ENCODE results near the gene FOSL1.

The FOSL1 gene

DNA sequence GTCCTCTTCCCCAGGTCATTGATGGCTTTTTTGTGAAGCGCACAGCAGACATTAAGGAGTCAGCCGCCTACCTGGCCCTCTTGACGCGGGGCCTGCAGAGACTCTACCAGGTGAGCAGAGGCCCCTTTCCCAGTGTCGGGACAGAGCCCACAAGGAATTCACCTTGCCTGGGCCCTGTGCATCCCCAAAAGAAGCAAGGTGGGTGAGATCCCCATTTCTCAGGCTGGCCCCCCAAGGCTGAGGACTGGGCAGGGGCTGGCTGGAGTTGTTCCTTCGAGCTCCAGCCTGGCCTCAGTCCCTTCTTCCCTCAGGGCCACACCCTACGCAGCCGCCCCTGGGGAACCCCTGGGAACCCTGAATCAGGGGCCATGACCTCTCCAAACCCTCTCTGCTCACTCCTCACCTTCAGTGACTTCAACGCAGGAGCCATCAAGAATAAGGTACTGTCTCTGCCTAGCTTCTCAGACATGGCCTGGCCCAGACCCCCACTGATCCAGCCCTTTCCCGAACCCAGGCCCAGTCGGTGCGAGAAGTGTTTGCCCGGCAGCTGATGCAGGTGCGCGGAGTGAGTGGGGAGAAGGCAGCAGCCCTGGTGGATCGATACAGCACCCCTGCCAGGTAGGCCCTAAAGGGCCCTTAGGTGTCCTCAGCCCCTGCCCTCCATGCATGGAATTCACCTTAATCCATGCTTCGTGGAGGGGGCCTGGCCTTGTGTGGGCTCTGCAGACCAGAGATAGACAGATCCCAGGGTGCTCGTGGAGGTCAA is 35.3 kb downstream of the FOSL1 start:
- DNase-seq (ENCODE audit: low read depth in 2 of 3, low spot score in 2 of 3) = no peak

DNA sequence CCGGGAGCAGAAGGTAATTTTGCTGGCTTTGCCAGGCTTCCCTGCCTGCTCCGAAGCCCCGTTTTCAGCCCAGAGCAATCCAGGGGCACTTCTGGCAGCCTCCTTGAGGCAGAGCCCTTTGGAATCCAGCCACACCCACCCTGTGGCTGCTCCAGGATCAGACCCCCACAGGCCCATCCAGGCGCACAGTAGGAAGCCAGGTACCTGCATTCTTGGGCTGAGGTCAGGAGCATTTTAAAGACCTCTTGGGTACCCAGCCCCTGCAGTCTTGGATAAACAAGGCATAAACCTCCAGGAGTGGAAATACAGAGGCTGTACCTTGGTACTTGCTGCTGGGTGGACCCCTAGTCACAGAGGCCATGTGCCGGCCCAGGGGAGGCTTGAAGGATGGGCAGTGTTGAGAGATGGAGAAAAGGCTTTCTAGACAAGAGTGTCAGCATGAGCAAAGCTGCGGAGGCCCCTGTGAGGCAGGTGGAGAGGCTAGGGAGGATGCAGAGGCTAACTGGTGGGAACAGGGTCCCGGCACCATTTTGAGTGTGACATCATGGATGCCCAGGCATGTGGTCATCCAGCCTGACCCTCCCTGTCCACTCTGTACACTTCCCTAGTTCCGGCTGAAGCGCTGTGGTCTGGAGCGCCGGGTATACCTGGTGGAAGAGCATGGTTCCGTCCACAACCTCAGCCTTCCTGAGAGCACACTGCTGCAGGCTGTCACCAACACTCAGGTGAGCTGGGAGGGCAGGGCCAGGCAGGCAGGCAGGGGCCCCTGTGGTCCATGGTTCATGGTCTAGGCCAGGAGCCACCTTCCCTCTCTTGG is 36.1 kb downstream of the FOSL1 start:
- DNase-seq (ENCODE audit: low read depth in 2 of 3, low spot score in 2 of 3) = no peak

DNA sequence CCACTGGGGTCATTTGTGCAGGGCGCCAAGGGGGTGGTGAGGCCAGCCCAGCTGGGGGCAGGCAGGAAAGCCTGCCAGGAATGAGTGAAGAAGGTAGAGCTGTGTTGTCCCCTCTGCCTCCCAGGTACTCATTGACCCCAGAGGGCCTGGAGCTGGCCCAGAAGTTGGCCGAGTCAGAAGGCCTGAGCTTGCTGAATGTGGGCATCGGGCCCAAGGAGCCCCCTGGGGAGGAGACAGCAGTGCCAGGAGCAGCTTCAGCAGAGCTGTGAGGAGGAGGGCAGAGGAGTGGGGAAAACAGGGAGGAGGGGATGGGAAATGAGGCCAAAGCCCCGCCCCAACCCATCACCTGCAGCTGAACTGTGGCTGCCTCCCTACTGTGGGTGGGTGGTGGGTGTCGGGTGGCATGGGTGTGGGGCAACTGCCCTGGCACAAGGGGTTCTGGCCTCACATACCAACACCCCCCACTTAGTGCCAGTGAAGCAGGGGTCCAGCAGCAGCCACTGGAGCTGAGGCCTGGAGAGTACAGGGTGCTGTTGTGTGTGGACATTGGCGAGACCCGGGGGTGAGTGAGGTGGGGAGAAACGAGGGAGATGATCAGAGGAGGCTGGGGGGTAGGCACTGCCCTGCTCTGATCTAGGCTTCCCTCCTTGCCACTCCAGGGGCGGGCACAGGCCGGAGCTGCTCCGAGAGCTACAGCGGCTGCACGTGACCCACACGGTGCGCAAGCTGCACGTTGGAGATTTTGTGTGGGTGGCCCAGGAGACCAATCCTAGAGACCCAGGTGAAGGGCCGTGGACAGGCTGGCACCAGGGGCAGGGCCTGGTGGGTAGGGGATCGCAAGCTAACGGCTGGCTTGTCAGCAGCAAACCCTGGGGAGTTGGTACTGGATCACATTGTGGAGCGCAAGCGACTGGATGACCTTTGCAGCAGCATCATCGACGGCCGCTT is 37.0 kb downstream of the FOSL1 start:
- no peak for DNase-seq (ENCODE audit: low read depth in 2 of 3, low spot score in 2 of 3)

DNA sequence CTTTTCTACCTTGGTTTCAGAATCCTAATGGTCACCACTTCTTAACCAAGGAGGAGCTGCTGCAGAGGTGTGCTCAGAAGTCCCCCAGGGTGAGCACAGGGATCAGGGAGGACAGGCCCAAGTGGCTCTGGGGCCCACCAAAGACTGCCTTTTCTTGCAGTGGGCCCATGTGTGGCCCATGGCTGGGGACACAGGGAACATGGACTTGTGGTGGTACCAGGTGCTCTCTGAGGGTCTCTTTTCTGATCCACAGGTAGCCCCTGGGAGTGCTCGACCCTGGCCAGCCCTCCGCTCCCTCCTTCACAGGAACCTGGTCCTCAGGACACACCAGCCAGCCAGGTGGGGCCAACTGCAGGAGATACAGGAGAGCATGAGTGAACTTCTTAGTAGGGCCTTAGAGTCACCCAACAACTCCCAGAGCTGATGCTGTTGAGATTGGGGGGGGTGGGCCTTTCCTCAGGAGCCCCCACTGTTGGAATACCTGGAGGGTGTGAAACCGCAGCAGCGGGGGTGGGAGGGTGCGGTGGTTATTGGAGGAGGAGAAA is 37.9 kb downstream of the FOSL1 start:
- DNase-seq (ENCODE audit: low read depth in 2 of 3, low spot score in 2 of 3) = no peak

DNA sequence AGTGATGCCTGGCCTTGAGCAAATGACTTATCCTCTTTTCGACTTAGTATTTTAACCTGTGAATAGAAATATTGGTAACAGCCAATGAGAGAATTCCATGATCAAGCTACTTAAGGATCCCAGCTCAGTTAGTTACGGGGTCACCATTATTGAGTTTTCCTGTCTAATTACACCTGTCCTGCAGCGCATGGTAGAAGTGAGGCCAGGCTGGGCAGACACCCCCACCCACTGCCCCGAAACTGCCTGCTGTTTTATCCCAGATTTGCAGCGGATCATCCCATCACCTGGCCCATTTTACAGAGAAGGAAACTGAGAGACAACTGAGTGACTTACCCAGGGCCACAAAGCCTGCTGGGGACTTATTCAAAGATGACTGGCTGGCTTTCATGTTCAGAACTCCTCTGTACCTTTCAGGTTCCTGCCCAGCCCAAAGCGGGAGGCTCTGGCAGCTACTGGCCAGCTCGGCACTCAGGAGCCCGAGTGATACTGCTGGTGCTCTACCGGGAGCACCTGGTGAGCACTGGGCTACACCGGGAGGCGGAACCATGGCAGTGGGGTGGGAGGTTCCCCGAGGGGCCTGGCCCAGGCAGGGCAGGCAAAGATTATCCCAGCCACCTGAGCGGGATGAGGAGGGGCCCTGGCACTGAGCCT is 38.5 kb downstream of the FOSL1 start:
- DNase-seq (ENCODE audit: low read depth in 2 of 3, low spot score in 2 of 3) = no peak

DNA sequence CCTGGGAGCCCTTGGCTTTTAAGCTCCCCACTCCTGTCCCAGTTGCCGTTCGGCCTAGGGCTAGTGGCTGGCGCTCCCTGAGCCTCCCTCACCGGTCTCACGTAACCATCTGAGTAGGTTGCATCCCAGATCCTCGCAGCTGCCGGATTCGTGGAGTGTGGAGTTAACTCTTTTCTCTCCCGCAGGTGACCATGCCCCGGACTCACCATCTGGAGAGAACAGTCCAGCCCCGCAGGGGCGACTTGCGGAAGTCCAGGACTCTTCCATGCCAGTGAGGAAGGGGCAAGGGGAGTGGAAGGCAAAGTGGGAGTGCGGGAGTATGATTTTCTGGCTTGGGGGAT is 39.1 kb downstream of the FOSL1 start:
- DNase-seq (ENCODE audit: low read depth in 2 of 3, low spot score in 2 of 3) = no peak

DNA sequence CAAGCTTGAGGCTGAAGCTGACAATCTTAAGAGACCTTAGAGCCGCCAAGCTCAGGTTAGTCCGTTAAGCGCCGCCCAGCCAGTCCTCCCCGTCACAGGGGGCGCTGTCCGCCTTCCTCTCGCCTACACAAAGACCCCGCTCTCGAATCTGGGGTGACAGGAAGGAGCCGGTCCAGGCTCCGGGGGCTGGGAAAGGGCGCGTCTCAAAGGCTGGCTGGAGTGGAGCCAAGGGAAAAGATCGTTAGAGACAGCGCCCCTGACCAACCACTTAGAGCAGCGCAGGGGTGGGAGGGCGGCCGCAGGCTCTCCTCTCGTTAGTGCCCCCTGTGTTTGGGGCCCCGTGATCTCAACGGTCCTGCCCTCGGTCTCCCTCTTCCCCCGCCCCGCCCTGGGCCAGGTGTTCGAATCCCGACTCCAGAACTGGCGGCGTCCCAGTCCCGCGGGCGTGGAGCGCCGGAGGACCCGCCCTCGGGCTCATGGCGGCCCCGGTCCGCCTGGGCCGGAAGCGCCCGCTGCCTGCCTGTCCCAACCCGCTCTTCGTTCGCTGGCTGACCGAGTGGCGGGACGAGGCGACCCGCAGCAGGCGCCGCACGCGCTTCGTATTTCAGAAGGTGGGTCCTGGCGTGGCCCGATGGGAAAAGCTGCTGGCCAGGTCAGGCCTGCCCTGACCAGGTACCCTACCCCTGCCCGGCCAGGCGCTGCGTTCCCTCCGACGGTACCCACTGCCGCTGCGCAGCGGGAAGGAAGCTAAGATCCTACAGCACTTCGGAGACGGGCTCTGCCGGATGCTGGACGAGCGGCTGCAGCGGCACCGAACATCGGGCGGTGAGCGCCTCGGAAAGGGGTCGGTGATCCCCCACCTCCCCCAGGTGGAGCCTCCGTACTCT is 39.7 kb downstream of the FOSL1 start, which contains the start of gene MUS81:
MUS81 (plus strand) TSS at position 156 of the 887 bp plus-strand sequence; CDS start at position 477, 321 bp downstream.
- DNase-seq (ENCODE audit: low read depth in 2 of 3, low spot score in 2 of 3) = peak; percentile 90 to 97 (median 93)

DNA sequence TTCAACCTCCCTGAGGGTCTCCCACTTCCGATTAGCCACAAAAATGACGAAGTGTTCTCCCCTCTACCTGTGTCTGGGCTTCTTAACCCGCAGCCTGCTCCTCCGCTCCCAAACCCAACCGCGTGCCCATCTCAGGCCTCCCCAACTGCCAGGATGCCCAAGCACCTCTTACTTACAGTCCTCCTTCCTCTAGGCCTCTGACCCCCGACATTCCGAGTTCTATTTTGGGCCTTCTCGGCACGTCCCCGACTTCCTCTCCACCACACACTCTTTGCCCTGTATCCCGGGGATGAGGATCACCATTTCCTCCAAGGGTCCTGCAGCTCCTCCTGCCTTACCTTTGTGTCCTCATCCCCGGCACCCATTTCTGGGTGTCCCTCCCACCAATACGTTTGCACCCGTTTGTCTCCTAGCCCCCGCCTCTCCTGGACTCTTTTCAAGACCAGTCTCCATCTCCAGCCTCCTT is 40.3 kb downstream of the FOSL1 start:
- DNase-seq (ENCODE audit: low read depth in 2 of 3, low spot score in 2 of 3) = peak in 1 of 3 experiments; percentile 30

DNA sequence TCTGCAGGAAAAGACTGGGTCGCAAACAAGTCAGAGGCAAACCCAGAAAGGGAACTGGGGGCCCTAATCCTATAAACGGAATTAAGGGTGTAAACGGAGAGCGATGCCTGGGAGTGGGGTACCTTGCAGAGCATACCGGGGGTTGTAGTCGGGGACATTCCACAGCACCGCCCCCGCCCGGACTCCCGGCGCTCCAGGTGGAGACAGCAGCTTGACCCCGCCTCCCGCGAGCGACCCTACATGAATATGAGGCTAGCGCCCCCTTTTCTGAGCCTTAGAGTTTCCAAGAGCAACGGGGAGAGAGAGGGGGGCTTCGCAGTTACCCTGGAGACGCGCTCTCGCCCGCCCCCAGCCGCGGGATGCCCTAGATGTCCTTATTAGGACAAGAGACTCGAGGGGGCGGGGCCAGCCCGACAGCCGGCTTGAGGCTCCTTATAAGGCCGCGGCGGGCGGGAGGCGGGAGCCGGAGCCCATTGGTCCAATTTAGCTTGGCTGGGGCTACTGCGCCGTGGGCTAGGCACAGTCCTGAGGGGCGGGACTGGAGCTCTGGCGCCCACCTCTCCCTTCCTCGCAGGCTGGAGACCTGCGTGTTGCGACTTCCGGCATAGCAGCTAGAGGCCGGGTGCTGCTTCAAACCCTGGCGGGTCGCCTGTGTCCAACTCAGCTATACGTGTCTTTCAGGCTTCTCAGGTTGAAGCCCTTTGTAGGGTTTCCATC is 40.9 kb downstream of the FOSL1 start:
- peak; percentile 93 to 97 (median 96) for DNase-seq (ENCODE audit: low read depth in 2 of 3, low spot score in 2 of 3)

DNA sequence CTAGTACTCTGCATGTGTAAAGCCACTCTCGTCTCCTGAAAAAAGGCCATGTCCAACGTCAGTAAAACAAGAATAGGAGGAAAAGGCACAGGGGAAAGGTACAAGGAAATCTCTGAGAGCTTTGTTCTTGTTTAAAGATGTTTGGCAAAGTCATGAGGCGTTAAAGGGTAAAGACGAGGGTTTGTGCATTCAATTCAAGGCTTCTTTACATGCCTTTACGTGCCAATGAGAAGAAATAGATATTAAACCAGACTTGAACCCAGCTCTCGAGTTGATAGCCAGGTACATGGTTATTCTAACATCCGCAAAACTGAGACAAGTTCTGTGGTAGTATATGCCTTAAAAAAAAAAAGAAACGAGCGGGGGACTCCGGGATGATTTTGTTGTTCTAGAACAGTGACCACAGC is 41.5 kb downstream of the FOSL1 start:
- DNase-seq (ENCODE audit: low read depth in 2 of 3, low spot score in 2 of 3) = no peak

DNA sequence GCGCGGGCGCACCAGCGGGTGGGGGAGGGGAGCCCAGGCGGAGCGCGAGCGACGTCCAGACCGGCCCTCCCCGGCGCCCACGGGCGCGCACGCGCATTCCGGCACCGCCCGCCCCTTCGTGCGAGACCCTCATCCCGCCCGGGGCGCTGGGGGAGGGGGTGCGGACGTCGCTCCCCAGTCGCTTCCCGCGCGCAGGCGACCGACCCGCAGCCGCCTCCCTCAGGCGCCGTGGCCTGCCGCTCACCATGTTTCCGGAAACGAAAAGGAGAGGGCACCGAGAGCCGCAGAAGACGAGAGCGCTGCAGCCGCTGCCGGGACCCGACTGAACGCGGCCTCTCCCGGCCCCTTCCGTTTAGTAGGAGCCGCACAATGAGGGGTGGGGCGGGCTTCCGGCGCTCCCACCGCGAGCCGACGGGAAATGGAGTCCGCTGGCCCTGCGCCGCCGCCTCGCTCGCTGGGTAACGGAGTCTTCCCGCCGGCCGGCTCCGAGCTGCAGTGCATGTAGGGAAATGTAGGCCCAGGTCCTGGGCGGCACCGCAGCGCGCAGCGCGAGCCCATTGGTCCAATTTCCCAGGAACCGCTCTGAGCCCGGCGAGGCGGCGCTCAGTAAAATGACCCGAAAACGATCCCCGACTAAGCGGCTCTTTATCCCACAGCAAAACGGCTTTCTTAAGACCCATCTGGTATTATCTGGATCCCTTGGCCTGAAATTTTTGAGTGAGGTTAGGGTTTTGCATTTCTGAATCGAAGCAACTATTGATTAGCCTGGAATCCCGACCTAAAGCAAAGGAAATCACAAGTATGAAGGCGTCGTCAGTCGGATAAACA is 42.1 kb downstream of the FOSL1 start, which contains the start of gene CFL1:
CFL1 (minus strand) TSS at position 328 of the 828 bp plus-strand sequence; CDS start at position 247, 81 bp downstream.
- DNase-seq (ENCODE audit: low read depth in 2 of 3, low spot score in 2 of 3) = peak; percentile 77 to 97 (median 92)

DNA sequence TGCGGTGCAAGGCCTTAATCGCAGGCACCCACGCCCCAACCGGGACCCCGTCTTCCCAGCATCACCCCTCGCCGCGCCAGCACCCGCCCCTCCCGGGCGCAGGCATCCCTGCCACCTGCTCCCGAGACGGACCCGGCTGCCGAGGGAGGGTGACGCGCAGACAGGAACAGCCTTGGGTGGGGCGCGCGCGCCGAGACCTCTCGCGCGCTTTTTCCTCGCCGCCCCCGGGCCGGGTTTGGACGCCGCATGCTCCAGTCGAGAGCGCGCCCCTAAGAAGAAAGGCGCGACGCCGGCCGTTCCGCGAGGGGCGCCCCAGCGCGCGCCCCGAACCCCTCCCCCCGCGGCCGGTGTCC is 42.7 kb downstream of the FOSL1 start:
- DNase-seq (ENCODE audit: low read depth in 2 of 3, low spot score in 2 of 3) = no peak

DNA sequence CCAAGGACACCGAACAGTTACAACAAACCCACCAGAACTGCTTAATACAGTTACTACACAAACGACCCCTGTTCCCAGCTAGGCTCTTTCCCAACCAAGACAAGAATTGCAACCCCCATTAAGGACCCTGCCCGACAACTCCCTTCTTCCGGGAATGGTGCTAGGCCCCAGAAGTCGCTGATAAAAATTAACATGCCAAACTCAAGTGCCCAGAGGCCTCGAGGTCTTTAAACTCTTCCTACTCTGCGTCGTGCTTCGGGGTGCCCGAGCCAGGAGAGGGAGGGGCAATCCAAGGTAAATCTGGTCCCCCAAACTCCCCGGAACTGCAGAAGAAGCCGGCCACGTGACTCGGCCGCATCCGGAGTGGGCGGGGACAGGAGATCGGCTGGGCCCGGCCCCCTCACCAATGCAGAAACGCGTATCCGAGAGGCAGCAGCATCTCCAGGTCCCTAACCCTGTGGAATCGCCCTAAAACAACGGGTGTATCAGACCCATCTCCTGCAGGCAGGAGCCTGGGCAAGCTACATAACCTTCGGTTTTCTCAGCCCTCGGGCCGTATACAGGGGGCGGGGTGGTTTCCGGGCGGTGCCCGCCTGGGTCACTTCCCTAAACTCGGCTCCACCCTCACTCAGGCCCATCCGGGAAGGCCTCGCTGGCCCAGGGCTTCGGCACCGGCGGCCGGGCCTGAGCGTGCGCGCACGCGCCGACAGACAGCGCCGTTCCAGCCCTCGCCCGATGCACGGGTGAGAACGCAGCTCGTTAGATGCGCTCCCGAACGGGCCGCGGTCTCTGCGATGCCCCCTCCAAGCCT is 43.3 kb downstream of the FOSL1 start:
- DNase-seq (ENCODE audit: low read depth in 2 of 3, low spot score in 2 of 3) = peak; percentile 65 to 76 (median 75)

DNA sequence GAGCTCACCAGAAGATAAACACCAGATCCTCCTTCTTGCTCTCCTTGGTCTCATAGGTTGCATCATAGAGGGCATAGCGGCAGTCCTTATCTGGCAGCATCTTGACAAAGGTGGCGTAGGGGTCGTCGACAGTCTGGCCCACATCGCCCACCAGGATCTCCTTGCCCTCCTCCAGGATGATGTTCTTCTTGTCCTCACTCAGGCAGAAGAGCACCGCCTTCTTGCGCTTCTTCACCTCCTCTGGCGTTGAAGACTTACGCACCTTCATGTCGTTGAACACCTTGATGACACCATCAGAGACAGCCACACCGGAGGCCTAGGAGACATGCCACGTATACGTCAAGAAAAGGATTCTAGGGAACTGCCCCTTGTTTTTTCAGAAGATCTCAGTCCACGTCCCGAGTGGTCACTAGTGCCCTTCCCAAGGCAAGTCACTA is 44.2 kb downstream of the FOSL1 start:
- DNase-seq (ENCODE audit: low read depth in 2 of 3, low spot score in 2 of 3) = no peak

DNA sequence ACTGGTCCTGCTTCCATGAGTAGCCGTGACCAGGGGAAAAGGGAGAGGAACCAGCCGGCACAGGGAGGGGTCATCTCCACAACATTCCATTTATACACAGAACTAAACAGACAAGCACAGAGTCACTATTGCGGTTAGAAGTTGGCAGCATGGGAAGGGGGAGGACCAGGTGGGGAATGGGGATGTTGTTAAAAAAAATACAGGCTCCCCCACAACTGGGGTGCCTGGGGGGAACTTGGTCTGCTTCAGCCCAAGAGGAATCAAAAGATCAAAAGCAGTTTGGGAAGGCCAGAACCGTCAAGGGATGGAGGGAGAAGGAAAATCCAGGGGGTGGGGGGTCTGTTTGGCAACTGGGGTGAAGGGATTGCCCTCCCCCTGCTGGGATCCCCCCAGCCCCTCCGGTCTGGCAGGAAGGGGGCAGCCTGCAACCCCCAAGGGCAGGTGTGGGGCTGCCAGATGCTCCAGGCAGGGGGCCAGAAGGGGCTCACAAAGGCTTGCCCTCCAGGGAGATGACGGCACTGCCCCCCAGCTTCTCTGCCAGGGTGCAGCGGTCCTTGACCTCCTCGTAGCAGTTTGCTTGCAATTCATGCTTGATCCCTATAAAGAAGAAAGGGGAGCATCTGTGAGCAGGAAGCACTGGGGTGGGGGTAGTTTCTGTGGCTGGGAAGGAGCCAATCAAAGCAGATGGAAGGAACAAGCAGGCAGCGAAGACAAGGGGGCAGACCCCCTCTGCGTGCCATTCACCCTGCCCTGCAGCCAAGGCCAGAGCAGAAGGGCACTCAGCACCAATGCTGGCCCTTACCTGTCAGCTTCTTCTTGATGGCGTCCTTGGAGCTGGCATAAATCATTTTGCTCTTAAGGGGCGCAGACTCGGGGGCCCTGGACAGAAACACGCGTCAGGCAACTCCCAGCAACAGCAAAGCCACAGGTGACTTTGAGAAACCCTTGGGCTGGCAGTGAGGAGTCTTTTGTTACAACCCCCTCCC is 45.0 kb downstream of the FOSL1 start:
- DNase-seq (ENCODE audit: low read depth in 2 of 3, low spot score in 2 of 3) = no peak

DNA sequence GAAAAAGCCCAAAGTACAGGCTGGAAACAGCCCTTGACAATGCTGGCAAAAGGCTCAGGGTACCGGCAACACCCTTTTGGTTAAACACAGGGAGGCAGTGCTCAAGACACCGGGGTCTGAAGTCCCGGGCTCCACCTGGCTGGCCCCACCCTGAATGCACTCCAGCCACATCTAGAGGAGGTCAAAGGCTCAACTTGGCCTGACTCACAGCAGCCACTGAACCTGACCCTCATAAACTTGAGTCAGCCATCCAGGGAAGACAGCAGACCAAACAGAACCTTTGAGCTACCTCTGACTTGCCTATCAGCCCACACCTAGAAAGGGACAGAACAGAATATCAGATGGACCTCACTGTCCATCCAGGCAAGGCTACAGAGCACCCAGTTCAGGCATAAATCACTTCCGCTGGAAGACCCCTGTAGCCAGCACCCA is 46.0 kb downstream of the FOSL1 start:
- no peak for DNase-seq (ENCODE audit: low read depth in 2 of 3, low spot score in 2 of 3)
